GM12801 (cell line): ENCODE data around the gene ANXA11.

Experiments
- TF ChIP-seq, protein P1 (sequence below): IDR thresholded peaks from one replicate; pipeline ENCODE4 v1.5.1; 2011; ENCODE audit warnings: control low read depth; ENCODE audit not compliant: insufficient read length; ENCODE audit errors: extremely low read depth

ANXA11 gene

GRCh38 chr10:80199828-80200227 is 5.5 kb downstream of the ANXA11 start:
- TF ChIP-seq, protein P1, sequence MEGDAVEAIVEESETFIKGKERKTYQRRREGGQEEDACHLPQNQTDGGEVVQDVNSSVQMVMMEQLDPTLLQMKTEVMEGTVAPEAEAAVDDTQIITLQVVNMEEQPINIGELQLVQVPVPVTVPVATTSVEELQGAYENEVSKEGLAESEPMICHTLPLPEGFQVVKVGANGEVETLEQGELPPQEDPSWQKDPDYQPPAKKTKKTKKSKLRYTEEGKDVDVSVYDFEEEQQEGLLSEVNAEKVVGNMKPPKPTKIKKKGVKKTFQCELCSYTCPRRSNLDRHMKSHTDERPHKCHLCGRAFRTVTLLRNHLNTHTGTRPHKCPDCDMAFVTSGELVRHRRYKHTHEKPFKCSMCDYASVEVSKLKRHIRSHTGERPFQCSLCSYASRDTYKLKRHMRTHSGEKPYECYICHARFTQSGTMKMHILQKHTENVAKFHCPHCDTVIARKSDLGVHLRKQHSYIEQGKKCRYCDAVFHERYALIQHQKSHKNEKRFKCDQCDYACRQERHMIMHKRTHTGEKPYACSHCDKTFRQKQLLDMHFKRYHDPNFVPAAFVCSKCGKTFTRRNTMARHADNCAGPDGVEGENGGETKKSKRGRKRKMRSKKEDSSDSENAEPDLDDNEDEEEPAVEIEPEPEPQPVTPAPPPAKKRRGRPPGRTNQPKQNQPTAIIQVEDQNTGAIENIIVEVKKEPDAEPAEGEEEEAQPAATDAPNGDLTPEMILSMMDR = no peak

DNA sequence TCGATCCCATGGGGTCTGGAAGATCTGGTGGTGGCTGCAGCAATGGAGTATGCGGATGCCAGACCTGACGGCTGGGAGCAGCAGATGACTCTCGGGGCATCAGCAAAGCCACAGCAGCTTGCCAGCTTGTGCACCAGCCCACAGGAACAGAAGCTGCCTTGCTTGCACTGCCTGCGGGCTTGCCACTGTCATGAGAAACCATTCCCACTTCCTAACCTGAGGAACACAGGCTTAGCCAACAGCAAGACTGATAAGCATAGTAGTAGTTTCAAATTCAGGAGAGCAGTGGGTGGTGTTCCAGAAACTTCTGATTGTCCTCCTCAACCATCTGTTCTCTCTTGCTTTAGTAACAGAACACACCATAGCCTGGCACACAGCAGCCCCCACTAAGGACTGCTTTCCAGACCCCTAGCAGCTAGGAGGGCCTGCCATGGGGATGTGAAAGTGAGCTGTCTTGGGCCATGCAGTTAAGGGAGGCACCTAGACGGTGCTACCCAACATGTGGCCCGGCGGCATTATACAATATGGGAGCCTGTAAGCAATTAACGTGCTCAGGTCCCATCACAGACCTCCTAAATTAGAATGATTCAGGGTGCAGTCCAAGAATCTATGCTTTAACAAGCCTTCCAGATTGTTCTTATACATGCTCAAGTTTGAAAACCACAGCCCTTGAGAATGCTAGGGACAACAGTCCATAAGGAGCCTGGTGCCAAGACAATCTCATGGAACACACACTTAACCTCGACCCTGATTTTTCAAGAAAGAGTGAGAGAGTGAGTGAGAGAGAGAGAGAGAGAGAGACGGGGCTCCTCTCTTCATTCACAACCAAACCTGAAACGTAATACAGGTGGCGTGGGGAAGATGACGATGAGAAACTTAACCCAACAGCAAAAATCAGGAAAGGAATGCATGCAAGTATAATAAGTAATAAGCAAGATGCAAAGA is 7.1 kb downstream of the ANXA11 start:
- TF ChIP-seq, protein P1 = no peak

GRCh38 chr10:80196950-80197315 is 8.4 kb downstream of the ANXA11 start:
- TF ChIP-seq, protein P1 = no peak

GRCh38 chr10:80196270-80196949 is 8.9 kb downstream of the ANXA11 start:
- TF ChIP-seq, protein P1 = no peak

- TF ChIP-seq, protein P1 = no peak
Measured at GRCh38 chr10:80195046-80195574, 10.2 kb downstream of the ANXA11 start.

DNA sequence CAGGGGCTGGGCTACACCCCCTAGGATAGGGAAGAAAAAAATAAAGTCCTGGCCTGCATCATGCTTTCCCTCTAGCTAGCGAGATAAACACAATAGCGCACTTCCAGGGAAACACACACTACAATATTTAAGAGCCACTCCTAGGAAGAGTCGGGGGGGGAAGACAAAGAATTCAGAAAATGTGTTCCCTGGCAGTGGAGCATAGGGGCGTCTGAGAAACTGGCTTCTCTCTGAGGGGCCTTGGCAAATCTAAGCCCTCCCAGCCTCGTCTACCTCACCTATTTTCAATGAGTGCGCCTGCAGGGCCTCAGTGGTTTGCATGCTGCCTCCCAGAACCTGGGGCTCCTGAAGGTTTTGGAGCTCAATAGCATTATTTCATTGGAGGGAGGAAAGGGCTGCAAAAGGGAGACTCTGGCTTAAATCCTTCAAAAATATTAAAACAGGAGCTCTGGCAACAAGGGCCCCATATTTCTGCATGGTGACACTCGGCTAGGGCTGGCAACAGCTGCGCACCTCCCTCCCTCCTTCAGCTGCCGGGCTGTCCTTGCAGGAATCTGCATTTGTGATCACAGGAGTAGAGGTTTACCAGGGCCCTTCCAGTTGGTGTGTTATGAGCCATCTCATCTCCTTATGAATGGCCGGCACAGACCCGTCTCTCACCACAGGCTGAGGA is 10.8 kb downstream of the ANXA11 start:
- TF ChIP-seq, protein P1 = no peak

GRCh38 chr10:80192553-80192952 is 12.8 kb downstream of the ANXA11 start:
- TF ChIP-seq, protein P1 = no peak
